NCI-H748 treated with DMSO at 0.1 percent for 48 hours (cell line): ENCODE data around the gene CHCHD6.

Experiments used
- DNase-seq: peaks from one replicate; lab custom pipeline; 2025; lab: John Stamatoyannopoulos, UW

Gene CHCHD6

DNA sequence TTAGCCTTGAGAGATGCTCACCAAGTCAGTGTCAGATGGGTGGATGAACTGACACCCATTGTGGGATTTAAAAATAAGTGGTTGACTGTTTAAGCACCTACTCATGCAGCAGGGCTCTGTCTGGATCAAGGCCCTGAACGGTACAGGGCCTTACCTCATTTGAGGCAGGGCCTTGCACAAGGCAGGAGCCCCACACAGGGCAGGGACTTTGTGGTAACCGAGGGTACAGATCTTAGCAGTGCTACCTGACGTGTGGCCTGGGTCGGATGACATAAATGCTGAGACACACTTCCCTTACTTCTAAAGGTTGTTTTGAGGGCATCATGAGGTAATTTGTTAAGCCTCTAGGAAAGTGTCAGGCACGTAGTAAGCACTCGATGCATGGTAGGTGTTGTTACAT lies 219.4 kb downstream of the CHCHD6 start:
- DNase-seq, result no peak

DNA sequence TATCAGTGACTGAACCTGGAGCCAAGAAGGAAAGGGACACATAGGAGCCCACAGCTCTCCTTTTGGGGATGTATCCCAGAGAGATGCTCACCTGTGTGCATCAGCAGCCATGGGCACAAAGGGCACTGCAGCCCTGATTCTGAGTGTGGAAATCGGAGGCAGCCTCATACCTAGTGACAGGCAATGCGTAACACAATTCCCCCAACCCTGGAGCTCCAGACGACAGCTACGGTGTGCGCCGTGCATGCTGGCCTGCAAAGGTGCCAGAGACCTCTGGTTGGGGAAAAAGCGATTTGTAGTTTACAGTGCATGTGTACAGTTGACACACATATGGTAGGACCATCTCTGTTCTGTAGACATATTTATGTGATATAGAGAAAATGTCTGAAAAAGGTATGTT lies 219.9 kb downstream of the CHCHD6 start:
- DNase-seq, result no peak

DNA sequence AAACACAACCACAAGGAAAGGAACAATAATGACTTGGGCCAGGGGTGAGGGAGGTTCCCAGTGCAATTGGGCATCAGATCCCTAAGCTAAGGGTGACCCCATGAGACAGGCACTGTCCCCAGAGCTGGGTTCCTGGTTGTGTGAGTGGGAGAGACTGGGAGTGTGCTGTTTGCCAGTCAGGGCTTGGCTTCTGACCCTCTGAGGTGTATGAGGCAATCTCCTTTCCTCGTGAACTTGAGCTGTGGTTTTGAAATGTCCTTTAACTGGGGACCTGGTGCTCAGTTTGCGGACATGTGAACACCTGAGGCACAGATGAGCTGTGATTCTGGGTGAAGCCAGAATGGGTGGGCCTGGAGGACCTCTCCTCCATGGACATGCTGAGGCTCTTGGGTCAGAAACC lies 220.4 kb downstream of the CHCHD6 start:
- DNase-seq, result no peak

DNA sequence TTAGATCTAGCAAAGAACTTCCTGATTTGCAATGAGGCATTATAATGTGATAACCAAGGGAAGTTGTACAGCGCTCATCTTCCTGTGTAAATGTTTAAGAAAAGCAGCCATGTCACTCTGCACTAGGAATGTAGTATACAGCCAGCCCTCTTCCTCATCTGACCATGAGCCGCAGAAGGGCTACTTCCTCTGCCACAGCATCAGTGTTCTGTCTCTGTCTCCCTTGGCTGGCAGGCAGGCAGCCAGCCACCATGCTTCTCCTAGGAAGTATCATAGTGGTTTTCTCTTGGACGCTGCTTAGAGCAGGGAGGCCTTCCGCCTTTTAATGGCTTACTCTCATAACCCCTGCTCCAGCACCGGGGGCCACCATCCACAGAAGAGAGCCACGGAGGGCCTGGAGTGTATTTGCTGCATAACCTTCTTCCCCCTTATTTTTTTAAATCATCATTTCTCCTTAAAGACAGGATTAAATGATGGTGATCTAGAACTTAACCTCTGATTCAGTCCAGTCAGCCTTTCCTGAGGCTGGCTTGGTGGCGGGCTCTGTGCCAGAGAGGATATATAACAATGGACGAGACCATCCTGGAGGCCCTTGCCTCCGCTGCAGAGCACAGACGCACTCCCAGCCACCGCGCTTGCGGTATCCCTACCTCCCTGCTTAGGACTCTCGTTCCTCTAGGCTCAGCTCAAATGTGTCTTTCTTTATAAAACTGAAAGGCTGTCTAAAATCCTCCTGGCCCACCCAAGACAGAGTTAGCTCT lies 221.6 kb downstream of the CHCHD6 start:
- no peak for DNase-seq

DNA sequence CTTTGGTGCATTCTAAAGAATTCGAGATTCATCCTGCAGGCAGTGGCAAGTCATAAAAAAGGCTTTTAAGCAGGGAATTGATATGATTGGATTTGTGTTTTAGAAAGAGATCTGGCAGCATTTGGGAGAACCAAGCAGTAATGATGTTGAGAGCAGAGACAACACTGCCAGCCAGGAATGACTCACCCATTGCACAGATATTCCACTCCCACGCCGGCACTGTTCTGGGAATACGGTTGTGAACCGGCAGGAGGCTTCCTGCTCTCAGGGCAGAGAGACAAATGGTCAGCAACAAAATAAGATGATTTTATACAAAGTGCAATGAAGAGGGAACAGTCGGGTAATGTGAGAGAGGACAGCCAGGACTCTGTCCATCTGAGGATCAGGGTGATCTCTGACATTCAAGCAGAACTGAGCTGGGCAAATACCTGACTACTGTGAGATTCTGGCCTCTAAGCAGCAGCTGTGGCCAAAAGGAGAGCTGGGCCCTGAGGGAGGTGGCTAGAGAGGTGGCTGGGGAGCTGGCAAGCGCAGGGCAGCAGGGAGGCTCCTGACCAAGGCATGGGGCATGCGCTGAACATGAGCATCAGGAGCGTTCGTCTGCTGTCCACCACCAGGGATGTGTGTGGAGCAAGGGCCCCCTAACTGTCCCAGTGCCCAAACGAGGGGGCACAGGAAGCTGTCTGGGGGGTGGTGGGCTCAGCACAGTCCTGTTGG lies 222.8 kb downstream of the CHCHD6 start:
- DNase-seq, result no peak

DNA sequence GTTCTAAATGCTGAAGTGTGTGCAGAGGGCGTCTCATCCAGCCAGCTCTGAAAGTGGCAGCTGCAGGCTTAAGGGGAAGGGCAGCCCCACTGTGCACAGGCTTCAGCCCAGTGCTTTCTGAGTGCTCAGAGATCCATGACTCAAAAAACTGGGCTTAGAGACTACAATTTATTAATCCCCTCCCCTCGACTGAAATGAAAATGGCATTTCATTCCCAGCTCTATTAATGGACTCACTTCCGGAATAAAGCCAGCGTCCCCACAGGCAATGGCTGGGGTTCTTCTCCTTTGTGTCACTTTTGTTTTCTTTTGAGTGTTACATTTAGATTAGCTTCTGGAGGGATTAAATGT lies 223.3 kb downstream of the CHCHD6 start:
- no peak for DNase-seq

- DNase-seq, result no peak
These were observed 223.8 kb downstream of the CHCHD6 start for GRCh38 chr3:126927846-126928245.

GRCh38 chr3:126928921-126929474 lies 225.0 kb downstream of the CHCHD6 start:
- no peak for DNase-seq

GRCh38 chr3:126930936-126931600 lies 227.0 kb downstream of the CHCHD6 start:
- DNase-seq, result no peak

GRCh38 chr3:126931806-126932187 lies 227.8 kb downstream of the CHCHD6 start:
- DNase-seq, result no peak

DNA sequence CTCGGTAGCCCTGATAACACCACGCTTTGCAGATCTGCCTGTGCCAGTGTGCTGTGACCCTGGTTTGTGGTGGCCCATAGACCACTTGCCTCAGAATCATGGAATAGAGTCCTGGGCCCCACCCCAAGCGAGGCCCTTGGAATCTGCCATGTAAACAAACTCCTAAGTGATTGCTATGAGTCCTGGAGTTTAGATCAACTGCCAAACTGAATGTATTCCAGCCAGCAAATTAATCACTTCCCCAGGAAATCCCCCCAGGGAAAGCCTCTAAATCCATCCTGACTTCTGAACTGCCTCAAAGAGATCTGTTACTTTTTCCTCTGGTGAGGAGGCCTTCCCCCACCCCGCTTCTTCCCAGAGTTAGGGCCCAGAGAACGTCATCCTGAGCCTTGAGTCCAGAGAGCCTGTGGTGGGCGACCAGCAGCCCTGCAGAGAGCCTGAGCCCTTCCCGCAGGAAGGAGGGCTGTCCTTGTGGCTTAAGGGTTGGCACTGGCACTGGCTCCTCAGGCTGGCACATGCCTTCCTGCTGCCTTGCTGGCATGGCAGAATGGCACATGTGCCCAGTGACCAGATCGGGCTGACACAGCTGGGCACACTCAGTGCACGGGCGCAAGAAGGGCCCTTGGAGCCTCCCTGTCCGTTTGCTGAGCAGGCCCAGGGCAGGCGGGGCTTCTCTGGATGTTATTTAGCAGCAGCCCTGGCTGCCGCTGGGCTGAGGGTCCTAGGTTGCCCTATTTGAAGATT lies 228.3 kb downstream of the CHCHD6 start:
- no peak for DNase-seq

- DNase-seq, result no peak
These were observed 230.0 kb downstream of the CHCHD6 start for GRCh38 chr3:126934031-126934531.

DNA sequence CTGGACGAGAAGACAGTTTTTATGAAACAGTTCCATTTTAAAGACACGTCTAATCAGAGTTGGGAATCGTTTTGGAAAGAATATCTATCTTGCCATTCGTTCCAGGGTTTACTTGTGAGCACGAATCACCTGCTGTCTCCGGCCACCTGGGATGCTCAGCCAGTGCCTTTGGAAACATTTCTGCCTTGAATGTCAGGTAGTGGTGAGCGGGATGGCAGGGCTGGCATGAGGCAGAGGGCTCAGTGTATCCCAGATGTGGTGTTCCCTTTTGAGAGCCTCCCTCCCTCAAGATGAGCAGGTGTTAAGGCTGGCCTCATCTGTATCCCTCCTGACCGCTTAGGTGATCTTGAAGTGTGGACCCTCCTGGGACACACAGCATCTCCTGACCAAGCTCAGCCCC lies 231.0 kb downstream of the CHCHD6 start:
- no peak for DNase-seq

DNA sequence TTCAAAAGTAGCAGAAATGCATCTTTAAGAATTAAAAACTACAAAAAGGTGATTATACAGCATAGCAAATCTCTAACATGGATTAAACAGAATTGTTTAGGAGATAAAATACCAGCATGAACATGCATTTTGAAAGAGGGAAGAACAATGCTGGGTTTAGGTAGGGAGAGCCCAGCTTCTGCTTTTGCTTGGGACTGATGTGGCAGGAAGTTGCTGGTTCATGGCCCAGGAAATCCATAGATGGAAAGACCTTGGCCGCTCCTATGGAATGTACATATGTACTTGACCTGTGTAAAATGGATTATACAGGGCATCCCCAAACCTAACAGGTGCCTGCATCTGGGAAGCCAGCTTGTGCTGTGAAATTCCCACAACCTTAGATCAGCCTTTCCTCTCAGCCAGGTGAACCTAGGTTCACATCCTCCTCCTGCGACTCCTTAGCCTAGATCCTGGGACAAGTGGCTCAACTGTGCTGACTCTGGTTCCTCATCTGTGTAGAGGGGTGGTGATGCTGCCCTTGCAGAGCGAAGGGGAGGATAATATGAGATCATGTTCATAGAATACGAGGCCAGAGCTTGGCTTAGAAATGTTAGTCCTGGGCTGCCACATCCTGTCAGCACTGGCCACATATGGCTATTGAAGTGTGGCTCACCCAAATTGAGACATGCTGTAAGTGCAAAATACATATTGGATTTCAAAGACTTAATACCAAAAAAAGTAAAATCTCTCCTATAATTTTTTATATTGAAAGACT lies 231.9 kb downstream of the CHCHD6 start:
- DNase-seq, result no peak

DNA sequence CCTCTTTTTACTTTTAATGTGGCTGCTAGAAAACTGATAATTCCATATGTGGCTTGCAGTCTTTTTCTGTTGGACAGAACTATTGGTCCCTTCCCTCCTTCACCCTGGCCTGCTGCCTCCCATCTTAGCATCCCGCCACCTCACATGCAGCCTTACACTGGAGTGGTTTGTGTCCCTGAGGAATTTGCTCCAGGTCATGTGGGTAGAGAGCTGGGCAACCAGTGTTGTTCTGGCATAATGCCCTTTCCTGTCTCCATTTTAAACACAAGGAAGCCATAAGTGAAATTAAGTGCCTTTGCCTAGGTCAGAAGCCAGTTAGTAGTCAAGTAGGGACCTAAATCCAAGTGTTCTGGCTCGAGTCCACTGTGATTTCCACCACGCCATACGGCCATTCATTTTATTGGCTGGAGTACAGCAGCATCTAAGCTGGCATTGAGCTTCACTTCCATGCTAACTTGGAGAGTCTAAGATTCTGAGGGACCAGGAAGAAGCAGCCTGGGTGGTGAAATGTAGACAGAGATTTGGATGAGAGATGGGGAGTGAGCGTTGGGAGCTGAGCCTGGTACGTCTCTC lies 232.9 kb downstream of the CHCHD6 start:
- DNase-seq, result no peak

- DNase-seq, result no peak
These were observed 233.5 kb downstream of the CHCHD6 start for GRCh38 chr3:126937533-126937932.

DNA sequence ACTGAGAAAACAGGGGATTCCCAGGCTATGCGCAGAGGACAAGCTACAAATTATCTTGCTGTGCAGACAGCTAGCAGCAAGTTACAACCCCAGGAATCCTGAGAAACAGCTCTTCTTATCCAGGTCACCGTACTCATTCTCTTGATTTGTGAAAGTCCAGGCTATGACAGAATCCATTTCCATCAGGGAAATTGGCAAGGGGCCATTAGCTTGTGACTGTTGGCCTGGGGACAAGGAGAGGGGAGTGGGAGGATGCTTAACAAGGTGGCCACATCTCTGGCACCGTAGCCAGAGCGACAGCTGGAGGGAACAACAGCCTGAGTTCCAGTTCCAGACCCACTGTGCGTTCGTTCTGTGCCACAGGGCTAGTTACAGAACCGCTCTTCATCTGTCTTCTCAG lies 233.9 kb downstream of the CHCHD6 start:
- DNase-seq, result no peak

DNA sequence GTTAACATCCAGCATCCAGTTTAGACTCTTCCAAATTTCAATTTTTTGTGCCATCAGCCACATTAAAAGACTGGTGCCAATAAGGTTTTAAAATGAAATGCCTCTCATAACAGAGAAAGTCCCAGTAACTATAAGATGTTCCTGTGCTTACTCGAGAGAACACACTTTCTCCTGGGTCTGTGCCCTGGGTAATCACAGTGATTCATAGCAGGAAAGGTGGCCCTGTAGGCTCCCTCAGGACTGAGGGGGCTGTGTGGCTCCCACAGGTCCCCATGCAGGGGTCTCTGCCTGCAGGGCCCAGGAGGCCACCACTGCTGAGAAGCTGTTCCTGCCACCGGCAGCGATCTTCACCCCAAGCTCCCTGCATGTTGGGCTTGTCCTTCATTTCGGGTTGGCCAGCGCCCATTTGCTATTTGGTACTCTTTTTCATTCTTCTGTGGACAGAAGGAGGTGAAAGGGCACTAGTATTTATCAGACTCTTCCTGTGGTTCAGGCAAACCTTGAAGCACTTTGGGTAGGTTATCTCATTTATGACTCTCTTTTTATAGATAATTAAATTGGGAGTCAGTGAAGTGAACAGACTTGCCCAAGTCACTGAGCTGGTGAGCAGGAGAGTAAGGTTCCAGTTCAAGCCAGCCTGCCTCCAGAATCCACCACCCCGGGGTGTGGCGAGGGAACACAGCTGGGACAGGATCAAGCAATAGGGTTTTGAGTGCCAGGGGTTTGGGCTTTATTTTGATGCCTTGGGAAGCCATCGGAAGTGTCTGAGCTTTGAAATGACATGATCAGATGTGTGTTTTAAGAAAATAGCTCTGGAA lies 234.7 kb downstream of the CHCHD6 start:
- no peak for DNase-seq

DNA sequence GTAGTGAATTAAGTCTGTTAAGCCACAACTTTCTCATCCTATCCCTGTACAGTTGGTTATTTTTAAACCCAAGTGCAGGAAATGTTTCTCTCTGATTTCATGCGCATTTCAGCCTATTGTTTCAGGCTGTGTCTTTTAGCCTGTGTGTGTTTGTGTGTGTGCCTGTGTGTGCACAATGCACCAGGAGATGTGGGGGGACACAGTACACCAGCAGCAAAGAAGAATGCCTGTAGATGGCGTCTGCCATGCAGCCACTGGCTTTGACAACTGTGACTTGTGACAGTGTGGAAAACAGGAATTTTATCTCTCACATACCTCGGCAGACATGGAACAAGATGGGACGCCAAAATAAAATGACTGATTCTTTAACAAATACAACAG lies 235.3 kb downstream of the CHCHD6 start:
- DNase-seq, result no peak

DNA sequence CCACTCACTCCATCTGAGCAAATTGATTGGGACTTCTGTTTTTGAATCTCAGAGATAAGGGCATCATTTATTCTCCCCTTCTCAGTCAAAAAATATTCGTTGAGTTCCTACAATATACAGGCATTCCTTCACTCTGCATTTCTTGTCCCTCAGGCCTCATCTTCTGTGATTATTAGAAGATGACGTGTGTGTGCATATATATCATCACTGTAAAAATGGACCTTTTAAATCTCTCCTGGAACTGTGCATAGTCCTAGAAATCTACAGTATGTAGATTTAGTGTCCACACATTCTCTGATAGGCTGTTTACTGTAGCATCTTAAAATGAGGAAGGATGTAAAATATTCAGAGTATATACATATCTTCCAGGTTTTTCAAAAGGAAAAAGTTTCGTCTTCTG lies 235.7 kb downstream of the CHCHD6 start:
- no peak for DNase-seq
